ENCODE measurements around the gene WWP2. TPM values are rescaled to one million over a fixed set of nuclear protein-coding genes. Genes with fewer than 3 reads are reported as not detected.

WWP2 gene
- total RNA-seq, 1 donor from 2014 or later = 40.7 TPM

GRCh38 chr16:69744363-69745231, 17.5 kb upstream of the WWP2 start:
- Histone ChIP-seq H3K27me3 (ENCODE audit: control insufficient read depth, insufficient read depth, low read length) (no peaks in the 10 kb centered on the region), H3K4me3 (ENCODE audit: low read depth, low read length) (no peak overlapping the region), H3K36me3 (ENCODE audit: control insufficient read depth, insufficient read depth, low read length) (peaks cover 2% of the 10 kb centered on the region)
- no peak for DNase-seq (ENCODE audit: low read depth)
- no peak for TF ChIP-seq CTCF (IDR thresholded peaks at IDR 0.05; ENCODE audit: insufficient read depth, low read length, poor library complexity, severe bottlenecking)

GRCh38 chr16:69745232-69745612, 16.9 kb upstream of the WWP2 start:
- H3K27me3 ChIP-seq (ENCODE audit: control insufficient read depth, insufficient read depth, low read length) = no peaks in the 10 kb centered on the region
- peaks cover 2% of the 10 kb centered on the region for H3K36me3 ChIP-seq (ENCODE audit: control insufficient read depth, insufficient read depth, low read length)
- TF ChIP-seq CTCF (IDR thresholded peaks at IDR 0.05; ENCODE audit: insufficient read depth, low read length, poor library complexity, severe bottlenecking) = no peak
- no peak overlapping the region for H3K4me3 ChIP-seq (ENCODE audit: low read depth, low read length)
- DNase-seq (ENCODE audit: low read depth) = no peak

GRCh38 chr16:69745959-69746358, 16.2 kb upstream of the WWP2 start:
- Histone ChIP-seq H3K36me3 (ENCODE audit: control insufficient read depth, insufficient read depth, low read length) (peaks cover 2% of the 10 kb centered on the region), H3K4me3 (ENCODE audit: low read depth, low read length) (no peak overlapping the region), H3K27me3 (ENCODE audit: control insufficient read depth, insufficient read depth, low read length) (no peaks in the 10 kb centered on the region)
- TF ChIP-seq CTCF (IDR thresholded peaks at IDR 0.05; ENCODE audit: insufficient read depth, low read length, poor library complexity, severe bottlenecking) = no peak
- DNase-seq (ENCODE audit: low read depth) = no peak

- peaks cover 2% of the 10 kb centered on the region for H3K36me3 ChIP-seq (ENCODE audit: control insufficient read depth, insufficient read depth, low read length)
- H3K4me3 ChIP-seq (ENCODE audit: low read depth, low read length) = no peak overlapping the region
- no peak for TF ChIP-seq CTCF (IDR thresholded peaks at IDR 0.05; ENCODE audit: insufficient read depth, low read length, poor library complexity, severe bottlenecking)
- H3K27me3 ChIP-seq (ENCODE audit: control insufficient read depth, insufficient read depth, low read length) = no peaks in the 10 kb centered on the region
- DNase-seq (ENCODE audit: low read depth) = no peak
Observed at GRCh38 chr16:69747115-69747514, 15.0 kb upstream of the WWP2 start.

- no peaks in the 10 kb centered on the region for H3K27me3 ChIP-seq (ENCODE audit: control insufficient read depth, insufficient read depth, low read length)
- no peak overlapping the region for H3K4me3 ChIP-seq (ENCODE audit: low read depth, low read length)
- peaks cover 2% of the 10 kb centered on the region for H3K36me3 ChIP-seq (ENCODE audit: control insufficient read depth, insufficient read depth, low read length)
- TF ChIP-seq CTCF (IDR thresholded peaks at IDR 0.05; ENCODE audit: insufficient read depth, low read length, poor library complexity, severe bottlenecking) = no peak
- DNase-seq (ENCODE audit: low read depth) = no peak
Observed at GRCh38 chr16:69748694-69749345, 13.3 kb upstream of the WWP2 start.

Data from kidney epithelial cell (primary cell).